Upper lobe of left lung (tissue), 4 donors: Measurements from ENCODE around the gene DCLK1.

Experiments used
- CTCF ChIP-seq, 6 experiments: fragments of 450-650 bp in 4 of 6; fragments of 200-600 bp in 2 of 6; sonication (generic) in 2 of 6; IDR thresholded peaks; one replicate each; pipeline ENCODE4 v1.5.1; 2016 to 2019; ENCODE audit warnings: antibody characterized with exemption in 6 of 6
- POLR2A ChIP-seq, 4 donors: fragments of 450-650 bp; IDR thresholded peaks; one replicate each; pipeline ENCODE4 v1.5.1; 2016 to 2017; ENCODE audit warnings: antibody characterized with exemption in 4 of 4, mild to moderate bottlenecking in 2 of 4
- POLR2AphosphoS5 ChIP-seq, 2 donors: sonication (generic); formaldehyde crosslinking; IDR thresholded peaks; one replicate each; pipeline ENCODE4 v1.5.1; 2017; ENCODE audit warnings: antibody characterized with exemption in 2 of 2

DNA sequence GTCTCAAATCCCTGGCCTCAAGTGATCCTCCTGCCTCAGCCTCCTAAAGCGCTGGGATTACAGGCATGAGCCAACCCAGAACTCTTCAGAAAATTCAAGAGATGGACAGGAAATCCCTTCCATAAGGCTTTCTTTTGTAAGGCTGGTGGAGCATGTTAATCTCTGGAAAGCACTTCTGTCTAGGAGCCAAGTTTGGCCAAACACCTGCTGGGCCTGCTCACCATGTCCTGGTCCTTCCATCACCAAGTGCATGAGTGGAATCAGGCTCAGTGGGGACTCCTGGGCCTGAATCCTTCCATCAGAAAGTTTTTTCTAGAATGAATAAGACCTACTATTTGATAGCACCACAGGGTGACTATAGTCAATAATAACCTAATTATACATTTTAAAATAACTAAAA lies 148.0 kb downstream of the DCLK1 start:
- TF ChIP-seq CTCF (IDR thresholded peaks at IDR 0.05) (no peak), POLR2AphosphoS5 (IDR thresholded peaks at IDR 0.05) (no peak), POLR2A (IDR thresholded peaks at IDR 0.05) (no peak)
